Lower leg skin (tissue), 4 donors: ENCODE data around the gene LBX2. TPM values are rescaled to one million over a fixed set of nuclear protein-coding genes. Genes with fewer than 3 reads are reported as not detected.

Source experiments
- DNase-seq, 2 donors: peaks; one replicate each; pipeline ENCODE4 v3.0.0-alpha.2; 2019; ENCODE audit warnings: low spot score in 2 of 2
- H3K4me3 ChIP-seq: fragments of 200-600 bp; sonication (generic); 2 replicates; pipeline ENCODE4 v1.5.1; 2017; ENCODE audit warnings: mild to moderate bottlenecking, low read depth; ENCODE audit not compliant: poor library complexity, severe bottlenecking
- POLR2A ChIP-seq, 2 donors: fragments of 450-650 bp; IDR thresholded peaks; one replicate each; pipeline ENCODE4 v1.6.1; 2016 to 2017; ENCODE audit warnings: antibody characterized with exemption in 2 of 2, mild to moderate bottlenecking in 1 of 2, moderate library complexity in 1 of 2
- WGBS, 2 donors: methylation state at CpG; one replicate each; pipeline ENCODE4 v1.1.5; 2018; 5-methylcytosine and 5-hydroxymethylcytosine counted together
- intact Hi-C: fragments of 100-400 bp; cut with DNase I; formaldehyde crosslinking; loops from one replicate; pipeline ENCODE4 v1.15.0; 2023; ENCODE audit warnings: low total_unique reads
- total RNA-seq, 4 donors: library from RNA; depleted of rRNA; stranded (reverse); fragments of >200 nt; gene quantifications; one replicate each; pipeline ENCODE4 v1.1.0, GENCODE V29; 2016
- TF ChIP-seq, protein P1 (sequence below), 3 donors: fragments of 450-650 bp; IDR thresholded peaks; one replicate each; pipeline ENCODE4 v1.5.1; 2016; ENCODE audit warnings: antibody characterized with exemption in 3 of 3, mild to moderate bottlenecking in 3 of 3, moderate library complexity in 2 of 3

LBX2 gene
- total RNA-seq, 4 donors from 2014 or later, result 0.55 to 1.2 TPM; not detected in 2

DNA sequence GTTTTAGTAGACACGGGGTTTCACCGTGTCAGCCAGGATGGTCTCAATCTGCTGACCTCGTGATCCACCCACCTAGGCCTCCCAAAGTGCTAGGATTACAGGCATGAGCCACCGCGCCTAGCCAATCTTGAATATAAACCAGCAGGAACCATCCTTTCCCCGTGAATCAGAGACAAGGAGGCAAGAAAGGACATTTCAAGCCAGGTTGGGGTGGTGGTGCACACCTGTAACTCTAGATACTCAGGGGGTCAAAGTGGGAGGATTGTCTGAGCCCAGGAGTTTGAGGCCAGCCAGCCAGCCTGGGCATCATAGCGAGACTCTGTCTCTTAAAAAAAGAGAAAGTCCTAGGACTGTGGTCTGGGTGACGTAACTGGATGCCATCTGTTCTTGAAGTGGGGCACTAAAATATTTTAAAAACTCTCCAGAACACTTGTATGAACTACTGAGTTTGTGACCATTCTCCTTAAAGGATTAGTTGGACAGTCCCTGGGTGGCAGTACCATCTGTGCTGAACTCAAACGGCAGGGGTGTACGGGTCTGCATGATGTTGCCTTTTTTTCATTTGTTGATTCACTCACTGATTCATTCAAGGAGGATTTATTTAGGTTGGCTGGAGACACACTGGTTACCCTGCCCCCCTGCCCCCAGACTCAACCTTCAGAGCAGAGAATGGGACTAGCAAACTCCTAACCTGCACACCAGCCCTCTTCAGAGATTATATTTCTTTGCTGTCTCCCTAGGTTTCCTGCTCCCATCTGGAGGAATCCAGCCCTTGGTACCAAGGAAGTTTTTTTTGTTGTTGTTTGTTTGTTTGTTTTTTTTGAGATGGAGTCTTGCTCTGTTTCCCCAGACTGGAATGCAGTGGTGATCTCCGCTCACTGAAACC lies 11.9 kb upstream of the LBX2 start:
- intact Hi-C loops, result no loop called here
- H3K4me3 ChIP-seq, result no peak overlapping the region
- TF ChIP-seq POLR2A (IDR thresholded peaks at IDR 0.05), result no peak
- TF ChIP-seq, protein P1, sequence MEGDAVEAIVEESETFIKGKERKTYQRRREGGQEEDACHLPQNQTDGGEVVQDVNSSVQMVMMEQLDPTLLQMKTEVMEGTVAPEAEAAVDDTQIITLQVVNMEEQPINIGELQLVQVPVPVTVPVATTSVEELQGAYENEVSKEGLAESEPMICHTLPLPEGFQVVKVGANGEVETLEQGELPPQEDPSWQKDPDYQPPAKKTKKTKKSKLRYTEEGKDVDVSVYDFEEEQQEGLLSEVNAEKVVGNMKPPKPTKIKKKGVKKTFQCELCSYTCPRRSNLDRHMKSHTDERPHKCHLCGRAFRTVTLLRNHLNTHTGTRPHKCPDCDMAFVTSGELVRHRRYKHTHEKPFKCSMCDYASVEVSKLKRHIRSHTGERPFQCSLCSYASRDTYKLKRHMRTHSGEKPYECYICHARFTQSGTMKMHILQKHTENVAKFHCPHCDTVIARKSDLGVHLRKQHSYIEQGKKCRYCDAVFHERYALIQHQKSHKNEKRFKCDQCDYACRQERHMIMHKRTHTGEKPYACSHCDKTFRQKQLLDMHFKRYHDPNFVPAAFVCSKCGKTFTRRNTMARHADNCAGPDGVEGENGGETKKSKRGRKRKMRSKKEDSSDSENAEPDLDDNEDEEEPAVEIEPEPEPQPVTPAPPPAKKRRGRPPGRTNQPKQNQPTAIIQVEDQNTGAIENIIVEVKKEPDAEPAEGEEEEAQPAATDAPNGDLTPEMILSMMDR (IDR thresholded peaks at IDR 0.05), result no peak
- 41 to 47% methylated on average over 11 of the region's 11 CpGs for WGBS, 2 donors
- DNase-seq, result no peak

DNA sequence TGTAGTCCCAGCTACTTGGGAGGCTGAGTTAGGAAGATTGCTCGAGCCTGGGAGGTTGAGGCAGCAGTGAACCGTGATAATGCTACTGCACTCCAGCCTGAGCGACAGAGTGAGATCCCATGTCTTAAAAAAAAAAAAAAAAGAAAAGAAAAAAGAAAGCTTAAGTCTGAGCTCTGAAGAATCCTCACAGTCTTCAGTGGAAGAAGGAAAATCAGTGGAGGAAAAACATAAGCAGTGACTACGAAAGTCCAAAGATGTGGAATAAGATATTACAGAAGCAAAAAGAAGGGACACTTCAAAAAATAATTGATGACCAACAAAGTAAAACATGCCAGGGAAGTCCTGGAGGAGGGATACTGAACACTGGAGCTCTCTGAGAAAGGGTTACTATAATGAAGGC lies 10.9 kb upstream of the LBX2 start:
- DNase-seq, result no peak
- WGBS, 2 donors, result 92 to 96% methylated on average over 4 of the region's 4 CpGs
- TF ChIP-seq, protein P1 (IDR thresholded peaks at IDR 0.05), result no peak
- no peak for TF ChIP-seq POLR2A (IDR thresholded peaks at IDR 0.05)
- intact Hi-C loops, result no loop called here
- no peak overlapping the region for H3K4me3 ChIP-seq

DNA sequence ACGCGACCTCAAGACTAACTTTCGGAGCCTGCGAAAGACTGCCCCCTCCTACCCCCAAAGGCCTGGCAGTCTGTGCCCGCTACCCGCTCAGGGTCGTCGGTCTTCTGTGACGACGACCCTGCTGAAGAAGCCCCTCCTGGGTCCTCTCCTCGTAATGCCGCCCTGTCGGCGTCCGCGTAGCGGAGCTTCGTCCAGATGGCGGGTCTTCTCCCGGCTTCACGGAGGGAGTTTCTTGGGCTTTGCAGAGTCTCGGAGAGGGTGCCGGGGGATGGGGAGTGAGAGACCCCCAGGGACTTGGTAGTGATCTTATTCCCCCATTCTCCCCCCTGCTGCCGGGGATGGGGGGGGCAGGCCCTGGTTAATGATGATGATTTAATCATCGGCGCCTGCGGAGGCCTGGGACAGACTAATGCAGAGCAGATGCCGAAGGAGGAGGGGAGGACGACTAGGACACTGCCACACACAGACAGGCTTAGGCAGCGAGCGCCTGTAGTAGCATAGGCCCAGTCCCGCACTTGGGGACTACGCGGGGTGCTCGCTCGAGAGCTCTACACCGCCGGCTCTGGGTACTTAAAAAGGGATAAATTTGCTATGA lies 8.6 kb upstream of the LBX2 start:
- no peak for TF ChIP-seq POLR2A (IDR thresholded peaks at IDR 0.05)
- TF ChIP-seq, protein P1 (IDR thresholded peaks at IDR 0.05), result no peak
- no peak for DNase-seq
- WGBS, 2 donors, result 7 to 12% methylated on average over 35 to 38 of the region's 38 CpGs
- H3K4me3 ChIP-seq, result peak overlapping the region; percentile 67
- intact Hi-C loops, result no loop called here

DNA sequence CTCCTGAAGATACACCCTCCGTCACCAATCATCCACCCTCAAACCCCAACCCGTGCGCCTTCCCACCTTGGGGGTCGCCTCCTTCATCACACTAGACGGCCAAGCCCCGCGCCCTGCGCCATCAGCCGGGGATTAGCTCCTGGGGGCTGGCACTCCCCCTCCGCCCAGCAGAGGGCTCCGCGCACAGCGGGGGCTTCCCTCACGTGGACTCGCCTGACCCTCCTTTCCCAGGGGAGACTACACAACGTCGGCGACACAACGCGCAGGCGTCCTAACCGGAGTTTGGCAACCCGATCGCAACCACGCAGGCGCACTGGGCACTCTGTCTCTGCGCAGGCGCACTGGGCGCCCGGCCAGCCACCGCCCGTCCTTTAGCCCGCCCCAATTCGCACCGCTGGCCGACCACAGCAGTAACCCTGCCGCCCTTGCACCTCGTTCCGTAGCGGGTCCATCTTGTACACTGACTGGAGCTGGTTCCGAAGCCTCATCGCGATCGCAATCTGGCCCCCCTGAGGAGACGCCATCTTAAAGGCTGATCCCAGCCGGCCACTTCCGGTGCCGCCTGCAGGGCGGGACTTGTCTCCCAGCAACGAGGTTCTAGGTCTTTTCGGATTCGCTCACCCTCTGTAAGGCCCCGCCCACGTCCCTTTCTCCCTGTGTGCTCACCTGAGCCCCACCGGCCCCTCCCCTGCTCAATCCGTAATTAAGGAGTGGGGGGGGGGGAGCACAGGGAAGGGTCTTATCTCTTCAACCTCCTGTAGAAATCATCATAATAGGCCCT lies 7.9 kb upstream of the LBX2 start, which contains the start of gene PCGF1:
PCGF1 (minus strand) TSS at position 551 of the 781 bp plus-strand sequence; CDS start at position 524, 27 bp downstream.
- TF ChIP-seq, protein P1 (IDR thresholded peaks at IDR 0.05), result peak in 1 of 3 donors; percentile 27
- TF ChIP-seq POLR2A (IDR thresholded peaks at IDR 0.05), result no peak
- 1% methylated on average over 24 to 46 of the region's 56 CpGs for WGBS, 2 donors
- peak within 1 kb of the TSS; percentile 67 for H3K4me3 ChIP-seq
- intact Hi-C loops, result no loop called here
- peak; percentile 99 to 100 for DNase-seq

DNA sequence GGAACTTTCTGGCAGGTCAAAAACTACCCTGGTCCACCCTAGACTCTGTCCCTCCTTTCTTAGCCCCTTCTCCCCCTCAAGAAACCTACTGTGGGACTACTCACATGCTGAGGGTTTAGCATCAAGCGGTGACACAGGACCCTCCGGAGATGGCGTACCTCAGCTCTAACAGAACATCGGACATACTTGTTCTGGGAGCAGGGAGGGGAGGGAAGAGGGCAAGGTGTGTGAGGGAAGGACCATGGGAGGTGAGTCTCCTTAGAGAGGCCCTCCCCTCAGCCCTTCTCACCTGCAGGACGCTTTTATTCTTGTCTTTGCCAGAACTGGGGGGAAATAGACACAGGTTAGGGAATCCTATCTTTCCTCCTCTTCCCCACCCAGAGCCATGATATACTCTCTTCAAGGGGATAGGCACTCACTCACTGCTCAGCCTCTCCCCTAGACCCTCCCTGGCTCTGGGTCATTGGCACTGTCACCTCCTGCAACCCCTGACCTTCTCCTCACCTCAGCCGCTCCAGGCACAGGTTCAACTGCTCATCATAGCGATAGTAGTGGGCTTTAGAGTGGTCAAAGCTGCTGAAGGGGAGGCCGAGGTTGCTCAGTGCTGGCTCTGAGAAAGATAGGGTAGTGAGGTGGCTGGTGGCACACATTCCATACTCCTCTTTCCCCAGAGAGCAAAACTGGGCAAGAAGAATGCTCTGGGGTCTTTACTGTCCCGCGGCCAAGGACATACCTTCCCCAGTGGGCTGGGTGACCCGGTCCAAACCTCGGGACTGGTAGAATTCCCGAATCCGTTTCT lies 6.2 kb upstream of the LBX2 start:
- 93 to 95% methylated on average over 14 of the region's 14 CpGs for WGBS, 2 donors
- no peak overlapping the region for H3K4me3 ChIP-seq
- DNase-seq, result no peak
- TF ChIP-seq, protein P1 (IDR thresholded peaks at IDR 0.05), result no peak
- TF ChIP-seq POLR2A (IDR thresholded peaks at IDR 0.05), result no peak
- intact Hi-C loops, result no loop called here
